Hair follicular keratinocyte (primary cell): ENCODE results near the gene BLTP2. TPM values are rescaled to one million over a fixed set of nuclear protein-coding genes. Genes with fewer than 3 reads are reported as not detected.

ENCODE experiments used
- total RNA-seq: library from RNA; depleted of rRNA; stranded (reverse); fragments of >200 nt; gene quantifications from 2 replicates; pipeline ENCODE4 v1.2.3, GENCODE V29; 2015

BLTP2 gene
- total RNA-seq: 93.2 and 116 TPM in 2 replicates

GRCh38 chr17:28644787-28645575 lies at the start of gene BLTP2:
Gene BLTP2, minus strand, starts transcription at chr17:28645158. Its CDS starts 102 bp downstream, at chr17:28645056.

GRCh38 chr17:28661635-28662526 lies 16.9 kb upstream of the BLTP2 start, which contains the start of the genes SDF2 and SUPT6H:
Gene SDF2, minus strand, starts transcription at chr17:28661906. Its CDS starts 30 bp downstream, at chr17:28661876.
Gene SUPT6H, plus strand, starts transcription at chr17:28662205. Its CDS starts 11,197 bp downstream, at chr17:28673402.

GRCh38 chr17:28613931-28614381 lies 31.0 kb downstream of the BLTP2 start, which contains the start of gene RSKR:
Gene RSKR, minus strand, starts transcription at chr17:28614185. Its CDS starts 24 bp downstream, at chr17:28614161.

GRCh38 chr17:28598799-28599310 lies 46.1 kb downstream of the BLTP2 start, which contains the start of gene SPAG5:
Gene SPAG5, minus strand, starts transcription at chr17:28599025. Its CDS starts 79 bp downstream, at chr17:28598946.

Other genes starting within 250 kb of the BLTP2 start
- 5.2 and 6.1 TPM in 2 replicates for gene SLC46A1, start 238.9 kb downstream of the BLTP2 start, total RNA-seq
- not detected in 2 replicates for gene SLC13A2, start 171.5 kb downstream of the BLTP2 start, total RNA-seq
- gene FOXN1, start 138.8 kb downstream of the BLTP2 start, total RNA-seq: 0.04 and 0.08 TPM in 2 replicates
- gene UNC119, start 92.5 kb downstream of the BLTP2 start, total RNA-seq: 28.3 and 35.6 TPM in 2 replicates
- 39.9 and 70.3 TPM in 2 replicates for gene PIGS, start 73.6 kb downstream of the BLTP2 start, total RNA-seq
- 50.5 and 61.6 TPM in 2 replicates for gene ALDOC, start 68.3 kb downstream of the BLTP2 start, total RNA-seq
- gene SPAG5, start 46.1 kb downstream of the BLTP2 start, total RNA-seq: 16.9 and 49.8 TPM in 2 replicates
- gene RSKR, start 31.0 kb downstream of the BLTP2 start, total RNA-seq: 0.38 and 3.0 TPM in 2 replicates
- gene SDF2, start 16.7 kb upstream of the BLTP2 start, total RNA-seq: 36.5 and 43.7 TPM in 2 replicates
- gene SUPT6H, start 17.0 kb upstream of the BLTP2 start, total RNA-seq: 16.2 and 19.1 TPM in 2 replicates
- gene PROCA1, start 66.7 kb upstream of the BLTP2 start, total RNA-seq: 1.3 TPM in 1 of 2 replicates, not detected in the other
- 224 and 238 TPM in 2 replicates for gene RAB34, start 72.7 kb upstream of the BLTP2 start, total RNA-seq
- gene RPL23A, start 74.8 kb upstream of the BLTP2 start, total RNA-seq: 987 and 1,126 TPM in 2 replicates
- gene TLCD1, start 81.1 kb upstream of the BLTP2 start, total RNA-seq: 9.4 and 20.7 TPM in 2 replicates
- gene NEK8, start 83.6 kb upstream of the BLTP2 start, total RNA-seq: 0.76 and 3.2 TPM in 2 replicates
- gene TRAF4, start 98.9 kb upstream of the BLTP2 start, total RNA-seq: 60.8 and 82.5 TPM in 2 replicates
- 8.7 and 9.3 TPM in 2 replicates for gene FAM222B, start 197.6 kb upstream of the BLTP2 start, total RNA-seq
- gene ERAL1, start 209.9 kb upstream of the BLTP2 start, total RNA-seq: 43.0 and 78.7 TPM in 2 replicates